HG03558 (cell line): ENCODE results near the gene VIL1.

Experiments
- ATAC-seq: cut with Tn5 transposase; IDR thresholded peaks from one replicate; pipeline ENCODE4 v1.9.1; 2021; ENCODE audit warnings: moderate number of reproducible peaks; ENCODE audit not compliant: unreplicated experiment; ENCODE audit errors: extremely low read depth

Gene VIL1

GRCh38 chr2:218405086-218405745 lies 13.7 kb upstream of the VIL1 start:
- no peak for ATAC-seq

DNA sequence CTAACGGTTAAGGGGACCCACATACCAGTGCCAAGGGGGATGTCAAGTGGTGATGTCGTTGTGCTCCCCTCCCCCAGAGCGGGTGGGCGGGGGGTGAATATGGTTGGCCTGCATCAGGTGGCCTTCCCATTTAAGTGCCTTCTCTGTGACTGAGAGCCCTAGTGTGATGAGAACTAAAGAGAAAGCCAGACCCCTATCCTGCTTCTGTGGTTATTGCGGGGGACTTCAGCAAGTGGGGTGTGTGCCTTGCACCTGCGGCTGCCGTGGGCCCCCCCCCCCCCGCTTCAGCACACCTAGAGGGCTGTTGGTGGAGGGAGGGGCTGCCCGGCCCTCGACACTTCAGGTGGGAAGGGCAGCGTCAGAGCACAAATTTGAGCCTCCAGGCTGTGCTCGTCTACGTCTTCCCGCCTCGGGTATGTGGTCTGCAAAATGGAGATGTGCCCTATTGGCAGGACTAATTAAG lies 13.1 kb upstream of the VIL1 start:
- ATAC-seq: no peak

- ATAC-seq: peak; percentile 54
Measured at GRCh38 chr2:218406209-218406948, 12.5 kb upstream of the VIL1 start.

GRCh38 chr2:218406949-218407618 lies 11.8 kb upstream of the VIL1 start:
- ATAC-seq: no peak

DNA sequence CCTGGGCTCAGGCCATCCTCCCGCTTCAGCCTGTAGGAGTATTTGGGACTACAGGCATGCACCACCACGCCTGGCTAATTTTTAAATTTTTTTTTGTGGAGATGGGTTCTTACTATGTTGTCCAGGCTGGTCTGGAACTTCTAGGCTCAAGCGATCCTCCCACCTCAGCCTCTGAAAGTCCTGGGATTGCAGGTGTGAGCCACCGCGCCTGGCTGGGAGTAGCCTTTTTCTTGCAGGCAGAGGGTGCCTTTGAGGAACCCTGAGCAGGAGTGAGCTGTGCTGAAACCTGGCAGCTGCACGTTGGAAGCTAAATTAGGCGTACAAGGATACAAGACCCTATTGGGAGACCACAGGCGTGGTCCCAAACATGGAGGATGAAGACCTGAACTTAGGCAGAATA lies 11.2 kb upstream of the VIL1 start:
- no peak for ATAC-seq

GRCh38 chr2:218418321-218418716 lies 604 bp upstream of the VIL1 start:
- no peak for ATAC-seq

- ATAC-seq: no peak
Measured at GRCh38 chr2:218419630-218420216, 800 bp downstream of the VIL1 start.

DNA sequence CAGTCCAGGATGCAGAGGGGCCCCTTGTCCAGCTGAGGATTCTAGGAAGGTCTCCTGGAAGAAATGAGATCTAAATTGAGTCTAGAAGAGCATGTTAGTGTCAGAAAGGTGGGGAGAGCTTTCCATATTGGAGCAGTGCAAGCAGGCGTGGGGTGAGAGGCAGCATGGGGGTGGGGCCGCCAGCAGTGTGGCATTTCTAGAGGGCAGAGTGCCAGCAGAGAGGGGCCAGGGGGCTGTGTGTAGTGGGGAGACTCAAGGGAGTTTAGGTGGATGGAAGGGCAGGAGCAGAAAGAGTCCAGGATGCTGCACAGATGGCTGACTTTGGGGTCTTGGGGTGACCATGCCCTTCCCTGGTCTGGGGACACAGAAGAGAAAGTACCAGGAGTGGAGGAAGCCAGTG lies 2.1 kb downstream of the VIL1 start:
- ATAC-seq: no peak

DNA sequence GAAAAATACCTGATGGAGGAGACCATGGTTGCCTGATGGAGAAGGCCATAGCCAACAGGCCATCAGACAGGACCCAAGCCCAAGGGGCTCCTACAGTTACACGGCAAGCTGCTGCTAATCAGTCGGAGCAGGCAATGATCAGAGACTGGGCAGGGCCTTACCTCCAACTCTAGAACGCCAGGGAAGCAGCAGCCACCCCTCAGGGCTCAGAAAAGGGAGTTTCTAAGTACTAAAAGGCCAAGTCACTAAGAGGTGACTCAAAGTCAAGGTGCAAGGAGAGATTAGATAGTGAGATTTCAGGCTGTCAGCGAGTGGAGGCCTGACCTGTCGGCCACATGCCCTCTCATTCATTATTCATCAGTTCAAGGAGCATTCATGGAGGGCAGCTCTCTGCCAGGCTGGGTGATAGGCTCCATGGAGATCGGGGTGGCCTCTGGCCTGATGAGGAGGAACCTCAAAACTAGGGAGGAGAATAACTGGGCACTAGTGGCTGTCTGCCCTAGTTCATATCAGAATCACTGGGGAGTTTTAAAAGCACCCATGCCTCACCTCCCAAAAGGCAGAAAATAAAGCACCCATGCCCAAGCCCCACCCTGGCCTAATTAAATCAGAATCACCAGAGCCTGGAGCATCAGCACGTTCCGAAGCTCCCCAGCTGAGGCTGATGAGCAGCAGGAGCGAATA lies 3.6 kb downstream of the VIL1 start:
- ATAC-seq: no peak

GRCh38 chr2:218423584-218423983 lies 4.7 kb downstream of the VIL1 start:
- ATAC-seq: no peak

DNA sequence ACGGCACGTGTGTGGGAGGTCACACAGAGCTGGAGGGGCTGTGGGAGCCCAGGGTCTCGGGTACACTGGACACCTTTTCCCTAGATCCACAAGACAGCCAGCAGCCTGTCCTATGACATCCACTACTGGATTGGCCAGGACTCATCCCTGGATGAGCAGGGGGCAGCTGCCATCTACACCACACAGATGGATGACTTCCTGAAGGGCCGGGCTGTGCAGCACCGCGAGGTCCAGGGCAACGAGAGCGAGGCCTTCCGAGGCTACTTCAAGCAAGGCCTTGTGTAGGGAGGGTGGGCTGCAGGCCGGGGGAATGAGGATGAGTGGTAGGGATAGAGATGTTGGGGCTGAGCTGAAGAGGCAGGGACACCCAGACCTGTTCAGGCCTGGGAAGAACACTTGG lies 6.6 kb downstream of the VIL1 start:
- no peak for ATAC-seq

DNA sequence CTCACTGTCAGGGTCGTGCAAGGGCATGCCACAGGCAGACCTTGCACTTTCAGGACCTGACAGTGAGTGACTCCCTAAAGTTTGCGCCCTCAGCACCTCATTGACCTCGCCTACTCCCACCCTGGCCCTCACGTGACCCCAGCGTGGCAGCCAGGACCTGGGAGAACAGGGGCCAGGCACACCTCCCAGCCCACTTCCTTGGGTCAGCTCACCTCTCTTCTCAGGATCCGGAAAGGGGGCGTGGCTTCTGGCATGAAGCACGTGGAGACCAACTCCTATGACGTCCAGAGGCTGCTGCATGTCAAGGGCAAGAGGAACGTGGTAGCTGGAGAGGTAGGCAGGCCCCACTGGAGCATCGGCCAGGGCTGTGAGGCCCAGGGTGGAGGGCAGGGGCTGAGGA lies 8.8 kb downstream of the VIL1 start:
- no peak for ATAC-seq

GRCh38 chr2:218428846-218429558 lies 10.1 kb downstream of the VIL1 start:
- ATAC-seq: no peak

DNA sequence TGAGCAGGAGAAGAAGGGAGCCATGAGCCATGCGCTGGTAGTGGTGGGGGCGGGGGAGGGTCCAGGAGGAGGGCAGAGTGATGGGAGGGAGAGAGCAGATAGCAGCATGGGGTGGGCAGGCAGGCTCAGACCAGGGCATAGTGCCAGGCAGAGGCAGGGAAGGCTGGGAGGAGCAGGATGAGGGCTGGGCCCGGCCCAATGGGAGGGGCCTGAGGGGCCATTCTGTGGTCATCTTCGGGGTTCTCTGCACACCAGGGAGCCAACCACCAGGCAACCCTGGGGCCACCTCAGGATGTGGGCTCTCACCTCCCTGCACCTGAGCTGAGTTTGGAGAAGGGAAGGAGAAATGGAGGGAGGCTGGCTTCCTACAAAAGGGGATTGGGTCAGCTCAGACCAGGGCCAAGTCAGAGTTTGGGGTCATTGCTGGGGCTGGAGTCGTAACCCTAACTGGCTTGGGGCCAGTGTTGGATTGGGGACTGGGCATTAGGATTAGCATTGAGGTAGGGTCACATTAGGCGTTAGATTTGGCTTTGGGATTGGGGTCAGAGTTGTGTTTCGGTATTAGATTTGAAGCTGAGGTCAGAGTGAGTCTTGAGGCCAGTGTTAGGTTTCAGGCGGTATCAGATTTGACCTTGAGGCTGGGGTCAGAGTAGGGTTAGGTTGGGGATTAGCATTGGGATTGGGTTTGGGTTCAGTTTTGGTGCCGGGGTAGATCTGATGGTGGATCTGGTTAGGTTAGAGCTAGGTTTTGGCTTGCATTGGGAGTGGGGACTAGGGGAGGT lies 11.2 kb downstream of the VIL1 start:
- no peak for ATAC-seq

GRCh38 chr2:218430721-218431120 lies 11.8 kb downstream of the VIL1 start:
- no peak for ATAC-seq

- ATAC-seq: no peak
Measured at GRCh38 chr2:218431878-218432277, 13.0 kb downstream of the VIL1 start.

- no peak for ATAC-seq
Measured at GRCh38 chr2:218432676-218433365, 13.9 kb downstream of the VIL1 start.

GRCh38 chr2:218434456-218434855 lies 15.5 kb downstream of the VIL1 start:
- ATAC-seq: no peak
